IPS-NIHi7 (cell line): ENCODE data around the gene ECD.

Experiments used
- DNase-seq: peaks from one replicate; pipeline ENCODE4 v3.0.0; 2012; ENCODE audit warnings: mixed read lengths; ENCODE audit errors: extremely low spot score

The ECD gene

DNA sequence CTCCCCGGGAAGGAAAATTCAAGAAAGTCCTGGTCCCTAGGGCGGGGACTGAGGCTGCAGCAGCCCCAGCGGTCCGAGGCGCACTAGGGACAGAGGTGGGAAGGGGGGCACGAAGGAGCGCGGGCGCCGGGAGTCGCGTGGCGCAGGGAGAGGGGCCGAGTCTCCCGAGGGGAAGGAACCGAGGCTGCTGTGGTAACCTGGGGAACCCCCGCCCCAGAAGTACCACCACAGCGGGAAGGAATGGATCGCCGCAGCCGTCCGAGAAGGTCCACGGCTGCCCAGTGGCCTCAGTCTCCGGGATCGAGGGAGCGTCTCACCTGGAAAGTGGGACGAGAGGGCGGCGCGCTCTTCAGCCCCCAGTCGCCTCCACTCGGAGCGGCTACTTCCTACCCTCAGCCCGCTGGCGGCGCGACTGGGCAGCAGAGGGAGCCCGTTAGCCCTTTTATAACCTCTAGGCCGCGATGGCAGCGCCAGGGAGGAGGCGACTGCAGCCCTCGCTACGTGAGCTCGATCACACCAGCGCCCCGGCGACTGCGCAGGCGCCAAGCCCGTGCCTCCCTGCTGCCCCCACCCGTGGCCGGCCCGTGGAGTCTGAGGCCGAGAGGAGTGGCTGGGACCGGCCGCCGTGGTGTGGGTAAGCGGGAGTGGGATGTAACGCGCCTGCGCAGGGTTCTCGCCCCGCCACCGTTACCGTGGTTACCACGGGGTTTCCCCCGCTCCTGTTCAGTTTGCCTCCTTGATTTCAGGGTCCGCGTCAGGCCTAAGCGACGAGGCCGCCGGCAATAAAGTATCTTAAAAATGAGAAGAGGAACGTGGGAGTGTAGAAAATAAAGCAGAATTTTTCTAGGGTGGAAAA is 71.1 kb downstream of the ECD start, which contains the start of gene P4HA1:
Gene P4HA1 (minus strand): TSS at position 418 of the 856 bp plus-strand sequence. CDS start 21,983 bp downstream, outside the sequence.
- DNase-seq = peak; percentile 93

DNA sequence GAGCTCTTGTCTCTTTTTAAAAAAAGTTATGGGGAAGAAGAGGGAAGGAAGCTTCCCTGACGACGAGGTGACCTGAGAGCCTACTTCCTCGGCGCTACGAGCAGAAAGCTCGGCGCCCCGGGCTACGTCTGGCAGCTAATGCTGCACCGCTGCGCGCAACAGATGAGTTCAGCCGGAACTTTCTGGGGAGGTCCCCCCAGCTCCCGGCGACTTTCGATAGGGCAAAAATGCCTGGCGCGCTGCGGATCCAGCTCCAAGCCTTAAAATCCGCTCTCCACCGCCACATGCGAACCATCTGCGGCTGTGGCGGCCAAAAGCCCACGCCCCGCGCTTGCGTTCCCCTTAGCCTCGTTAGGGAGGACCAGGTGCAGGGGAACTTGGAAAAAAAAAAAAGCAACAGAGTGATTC is 71.8 kb downstream of the ECD start:
- DNase-seq = peak; percentile 69

DNA sequence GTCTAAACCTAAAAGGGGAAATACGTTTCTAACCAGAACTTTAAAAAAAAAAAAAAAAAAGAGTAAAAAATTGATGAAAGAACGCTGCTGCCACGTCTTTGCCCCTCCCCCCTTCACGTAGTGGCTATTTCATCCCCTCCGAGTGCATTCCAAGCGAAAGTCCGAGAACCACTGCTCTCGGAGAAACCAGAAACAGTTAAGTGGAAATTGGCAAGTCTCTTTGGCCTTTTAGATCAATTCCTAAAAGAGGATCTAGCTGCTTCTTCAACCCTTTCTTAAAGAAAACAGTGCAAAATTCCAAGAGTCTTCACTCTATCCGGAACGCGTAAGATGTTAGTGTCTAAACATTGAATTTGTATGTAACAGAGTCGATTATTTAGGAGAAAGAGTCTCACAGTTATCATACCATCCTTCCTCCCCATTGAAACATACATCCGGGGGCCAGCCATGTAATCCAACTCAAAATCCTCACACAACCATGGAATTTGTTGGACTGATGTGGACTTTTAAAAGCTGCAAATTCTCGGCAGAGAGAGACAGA is 72.3 kb downstream of the ECD start:
- DNase-seq = peak; percentile 35

DNA sequence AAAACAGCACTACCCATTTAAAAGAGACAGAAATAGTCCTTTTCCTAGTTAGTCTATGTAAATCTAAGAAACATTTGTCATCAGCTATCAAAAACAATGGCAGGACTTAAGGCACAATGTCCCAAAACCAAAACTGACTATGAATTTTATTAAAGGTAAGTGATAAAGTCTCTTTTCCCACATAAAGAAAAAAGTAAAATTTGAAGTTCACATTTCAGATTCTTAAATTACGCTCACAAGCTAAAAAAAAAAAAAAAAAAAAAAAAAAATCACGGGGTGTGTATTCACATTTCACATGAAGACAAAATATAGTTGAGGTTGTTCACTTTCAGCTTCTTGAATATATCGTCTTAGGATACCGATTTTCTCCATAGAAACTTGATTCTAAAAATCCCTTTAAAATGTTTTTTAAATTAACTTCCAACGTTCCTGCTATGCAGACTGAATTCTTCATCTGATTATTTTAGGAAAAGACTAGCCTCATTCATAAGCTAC is 72.8 kb downstream of the ECD start:
- DNase-seq = no peak

DNA sequence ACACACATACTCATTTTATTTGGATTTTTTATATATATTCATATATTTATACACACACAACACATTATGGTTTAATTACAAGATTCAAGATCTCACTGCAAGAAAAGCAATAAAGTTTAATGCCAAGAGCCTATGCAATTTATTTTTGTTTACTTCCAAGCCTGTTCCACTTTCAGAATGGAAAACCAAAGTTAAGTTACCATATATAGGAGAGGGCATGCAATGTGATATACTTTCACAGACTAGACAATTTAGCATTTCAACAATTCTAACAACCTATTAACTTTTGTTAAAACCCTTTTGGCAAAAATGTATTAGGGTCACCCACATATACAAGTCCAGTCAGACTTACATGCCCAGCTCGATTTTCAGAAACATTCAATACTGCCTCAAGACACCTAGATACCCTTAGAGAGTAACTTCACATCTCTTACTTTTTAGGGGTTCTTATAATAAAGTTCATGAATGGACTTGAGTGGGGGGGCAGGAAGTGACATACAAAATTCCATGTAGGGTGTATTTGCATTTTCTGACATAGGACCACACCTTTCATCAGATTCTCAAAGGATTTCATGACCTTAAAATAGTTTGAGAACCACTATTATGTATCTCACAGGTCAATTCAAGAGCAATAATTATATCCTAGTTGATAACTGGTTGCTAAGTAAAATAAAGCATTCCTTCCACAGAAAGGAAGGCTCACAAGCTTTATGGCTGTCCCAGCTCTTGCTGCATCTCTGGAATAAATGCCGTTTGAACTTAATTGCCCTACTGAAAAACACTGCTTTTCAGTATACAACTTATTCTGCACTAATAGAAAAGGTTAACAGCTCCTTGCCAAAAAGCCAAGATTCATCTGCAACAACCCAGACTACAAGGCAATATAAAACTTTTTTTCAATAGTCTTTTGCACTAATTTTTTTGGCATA is 73.6 kb downstream of the ECD start:
- no peak for DNase-seq

DNA sequence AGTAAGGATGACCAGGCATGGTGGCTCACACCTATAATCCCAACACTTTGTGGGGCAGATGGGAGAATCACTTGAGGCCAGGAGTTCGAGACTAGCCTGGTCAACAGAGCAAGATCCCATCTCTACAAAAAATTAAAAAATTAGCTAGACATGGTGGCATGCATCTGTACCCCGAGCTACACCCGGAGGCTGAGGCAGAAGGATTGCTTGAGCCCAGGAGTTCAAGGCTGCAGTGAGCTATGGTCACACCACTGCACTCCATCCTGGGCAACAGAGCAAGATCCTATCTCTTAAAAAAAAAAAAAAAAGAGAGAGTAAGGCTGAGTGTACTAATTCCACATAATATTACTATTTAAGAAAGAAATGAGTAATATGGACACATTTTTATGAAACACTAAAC is 75.0 kb downstream of the ECD start:
- DNase-seq = no peak

DNA sequence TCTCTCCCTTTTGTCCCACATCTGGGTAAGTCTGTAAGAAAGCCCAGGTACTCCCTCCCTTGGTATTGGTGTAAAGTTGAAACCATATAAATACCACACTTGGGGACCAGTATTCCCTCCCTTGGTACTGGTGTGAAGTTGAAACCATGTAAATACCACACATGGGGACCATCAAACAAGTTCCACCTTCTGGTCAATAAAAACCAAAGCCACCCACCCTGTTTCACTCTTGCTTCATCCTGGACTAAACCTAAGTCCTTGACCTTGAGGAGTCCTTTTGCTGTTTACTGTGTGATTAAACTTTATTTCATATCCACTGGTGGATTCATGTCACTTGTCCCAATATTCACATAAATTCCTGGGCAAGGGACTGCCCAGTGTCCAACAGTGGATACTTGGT is 79.5 kb downstream of the ECD start:
- DNase-seq = no peak

DNA sequence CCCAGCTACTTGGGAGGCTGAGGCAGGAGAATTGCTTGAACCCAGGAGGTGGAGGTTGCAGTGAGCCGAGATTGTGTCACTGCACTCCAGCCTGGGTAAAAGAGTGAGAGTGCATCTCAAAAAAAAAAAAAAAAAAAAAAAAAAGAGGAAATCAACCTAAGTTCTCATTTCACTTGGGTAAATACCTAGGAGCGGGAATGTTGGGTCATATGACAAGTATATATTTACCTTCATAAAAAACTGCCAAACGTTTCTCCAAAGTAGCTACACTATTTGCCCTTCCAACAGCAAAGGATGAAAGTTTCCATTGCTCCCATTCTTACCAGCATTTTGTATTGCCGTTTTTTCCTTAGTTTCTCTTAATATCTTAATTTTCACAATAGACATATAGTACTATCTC is 81.0 kb downstream of the ECD start:
- no peak for DNase-seq

DNA sequence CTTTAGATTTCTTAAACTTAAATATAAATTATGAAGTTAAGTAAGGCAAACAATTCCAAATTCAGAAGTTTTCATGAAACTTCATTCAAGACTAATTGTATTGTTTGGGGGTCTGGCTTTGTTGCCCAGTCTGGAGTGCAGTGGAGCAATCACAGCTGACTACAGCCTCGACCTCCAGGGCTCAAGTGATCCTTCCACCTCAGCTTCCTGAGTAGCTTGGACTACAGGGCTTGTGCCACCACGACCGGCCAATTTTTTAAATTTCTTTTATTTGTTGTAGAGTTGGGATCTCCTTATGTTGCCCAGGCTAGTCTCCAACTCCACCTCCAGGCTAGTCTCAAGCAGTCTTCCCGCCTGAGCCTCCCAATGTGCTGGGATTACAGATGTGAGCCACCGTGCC is 83.6 kb downstream of the ECD start:
- DNase-seq = no peak
